SK-N-SH (cell line): ENCODE data around the gene HS2ST1. TPM values are rescaled to one million over a fixed set of nuclear protein-coding genes. Genes with fewer than 3 reads are reported as not detected.

Experiments used
- CTCF ChIA-PET: fragments of 300-600, 350-600 bp; formaldehyde crosslinking; extraction: SDS; loops from one replicate; lab custom pipeline; 2021; lab: Yijun Ruan, JAX
- POLR2A ChIA-PET: fragments of 350-600 bp; sonication (Branson Sonifier 250); formaldehyde crosslinking; extraction: SDS; loops from one replicate; lab custom pipeline; 2020; ENCODE audit warnings: antibody characterized with exemption, inconsistent platforms; lab: Yijun Ruan, JAX
- DNase-seq: peaks from one replicate; pipeline ENCODE4 v3.0.0; 2012
- H2AFZ ChIP-seq: fragments of 200-600 bp; sonication (generic); 2 replicates; pipeline ENCODE4 v1.8.1; 2016; ENCODE audit warnings: antibody characterized with exemption, mild to moderate bottlenecking, low read depth
- H3F3A ChIP-seq: fragments of 200-600 bp; sonication (generic); replicated peaks from 2 replicates; pipeline ENCODE3; 2016; ENCODE audit warnings: antibody characterized with exemption, mild to moderate bottlenecking; ENCODE audit not compliant: insufficient read depth
- H3K27ac ChIP-seq, 2 experiments: fragments of 200-500 bp in 1 of 2; fragments of 200-600 bp in 1 of 2; sonication (Bioruptor generic) in 1 of 2; sonication (generic), shearing (Covaris generic) in 1 of 2; 2 replicates each; pipeline versions ENCODE4 v1.5.1 to v1.6.1; 2014 to 2016; ENCODE audit warnings: low read depth in 2 of 2, inconsistent platforms in 1 of 2, low read length in 1 of 2, mild to moderate bottlenecking in 1 of 2, mixed read lengths in 1 of 2
- H3K27me3 ChIP-seq: fragments of 200-600 bp; sonication (generic), shearing (Covaris generic); 2 replicates; pipeline ENCODE4 v1.6.1; 2016; ENCODE audit warnings: mixed run types; ENCODE audit not compliant: insufficient read depth
- H3K36me3 ChIP-seq, 2 experiments: fragments of 200-500 bp in 1 of 2; fragments of 200-600 bp in 1 of 2; sonication (Bioruptor generic) in 1 of 2; sonication (generic) in 1 of 2; replicated peaks in 1 of 2; 2 replicates each; pipeline versions ENCODE3 to v1.5.1; 2014 to 2016; ENCODE audit warnings: low read length in 1 of 2, mild to moderate bottlenecking in 1 of 2; ENCODE audit not compliant: insufficient read depth in 2 of 2, control insufficient read depth in 1 of 2
- H3K4me1 ChIP-seq, 2 experiments: fragments of 200-500 bp in 1 of 2; fragments of 200-600 bp in 1 of 2; sonication (Bioruptor generic) in 1 of 2; sonication (generic), shearing (Covaris generic) in 1 of 2; 2 replicates each; pipeline versions ENCODE4 v1.5.1 to v1.6.1; 2014 to 2016; ENCODE audit warnings: low read depth in 1 of 2, low read length in 1 of 2, mixed run types in 1 of 2; ENCODE audit not compliant: insufficient read depth in 2 of 2, control insufficient read depth in 1 of 2
- H3K4me2 ChIP-seq: fragments of 200-600 bp; sonication (generic), shearing (Covaris generic); 2 replicates; pipeline ENCODE4 v1.6.1; 2017; ENCODE audit warnings: mixed run types
- H3K4me3 ChIP-seq, 2 experiments: fragments of 200-500 bp in 1 of 2; fragments of 200-600 bp in 1 of 2; sonication (Bioruptor generic) in 1 of 2; sonication (generic), shearing (Covaris generic) in 1 of 2; 2 replicates each; pipeline versions ENCODE4 v1.5.1 to v1.8.1; 2014 to 2016; ENCODE audit warnings: low read depth in 2 of 2, inconsistent platforms in 1 of 2, low read length in 1 of 2, mild to moderate bottlenecking in 1 of 2, mixed read lengths in 1 of 2, moderate library complexity in 1 of 2
- H3K79me2 ChIP-seq: fragments of 200-600 bp; sonication (generic); 2 replicates; pipeline ENCODE4 v1.8.1; 2017; ENCODE audit warnings: mild to moderate bottlenecking; ENCODE audit not compliant: insufficient read depth
- H3K9ac ChIP-seq: fragments of 200-600 bp; sonication (generic); 2 replicates; pipeline ENCODE4 v1.6.1; 2017; ENCODE audit warnings: mixed run types
- H3K9me2 ChIP-seq: fragments of 200-600 bp; sonication (generic); 2 replicates; pipeline ENCODE4 v1.6.1; 2017; ENCODE audit warnings: mixed run types
- H3K9me3 ChIP-seq: fragments of 200-600 bp; sonication (generic); 2 replicates; pipeline ENCODE4 v1.6.1; 2017; ENCODE audit warnings: mixed run types, mild to moderate bottlenecking, moderate library complexity
- H4K20me1 ChIP-seq: fragments of 200-600 bp; sonication (generic); 2 replicates; pipeline ENCODE4 v1.6.1; 2017; ENCODE audit warnings: mild to moderate bottlenecking, mixed run types; ENCODE audit not compliant: insufficient read depth
- CHD2 ChIP-seq: fragments of 150-350 bp; IDR thresholded peaks from 2 replicates; pipeline ENCODE4 v1.6.1; 2018; ENCODE audit warnings: low read length; ENCODE audit not compliant: partially characterized antibody
- ELF1 ChIP-seq: IDR thresholded peaks from 2 replicates; pipeline ENCODE4 v1.4.0; 2012
- EP300 ChIP-seq, 2 experiments: IDR thresholded peaks; 2 replicates each; pipeline versions ENCODE4 v1.4.0 to v1.6.1; 2012; ENCODE audit warnings: borderline replicate concordance in 1 of 2, low read depth in 1 of 2, low read length in 1 of 2
- FOSL2 ChIP-seq: IDR thresholded peaks from 2 replicates; pipeline ENCODE4 v1.4.0; 2012; ENCODE audit warnings: low read depth, mild to moderate bottlenecking, moderate library complexity, borderline replicate concordance
- FOXM1 ChIP-seq: IDR thresholded peaks from 2 replicates; pipeline ENCODE4 v1.4.0; 2012; ENCODE audit warnings: low read depth, mild to moderate bottlenecking
- GABPA ChIP-seq: IDR thresholded peaks from 2 replicates; pipeline ENCODE4 v1.4.0; 2012; ENCODE audit warnings: low read depth, mild to moderate bottlenecking
- GATA2 ChIP-seq: sonication (generic); formaldehyde crosslinking; IDR thresholded peaks from 2 replicates; pipeline ENCODE4 v1.5.0; 2020; ENCODE audit warnings: mild to moderate bottlenecking, missing genetic modification reagents
- MXI1 ChIP-seq: IDR thresholded peaks from 2 replicates; pipeline ENCODE4 v1.6.1; 2012; ENCODE audit warnings: mild to moderate bottlenecking, low read depth, low read length, improper control_type of control experiment
- NFIC ChIP-seq: IDR thresholded peaks from 2 replicates; pipeline ENCODE4 v1.4.0; 2012; ENCODE audit warnings: borderline replicate concordance
- NRF1 ChIP-seq: IDR thresholded peaks from 2 replicates; pipeline ENCODE4 v1.6.1; 2012; ENCODE audit warnings: low read depth, mild to moderate bottlenecking, low read length
- RXRA ChIP-seq: IDR thresholded peaks from 2 replicates; pipeline ENCODE4 v1.4.0; 2012; ENCODE audit warnings: low read depth, mild to moderate bottlenecking, borderline replicate concordance
- SMC3 ChIP-seq: IDR thresholded peaks from 2 replicates; pipeline ENCODE4 v1.6.1; 2012; ENCODE audit warnings: low read depth, low read length, improper control_type of control experiment
- USF1 ChIP-seq: IDR thresholded peaks from 2 replicates; pipeline ENCODE4 v1.4.0; 2012; ENCODE audit warnings: low read depth, borderline replicate concordance
- ZBTB33 ChIP-seq: IDR thresholded peaks from 2 replicates; pipeline ENCODE4 v1.4.0; 2012; ENCODE audit warnings: low read depth, borderline replicate concordance
- polyA plus RNA-seq, 3 experiments: library from polyadenylated mRNA; depleted of rRNA; stranded (reverse); fragments of >200 nt; gene quantifications; 2 replicates each; pipeline ENCODE4 v1.2.3, GENCODE V29; 2012
- TF ChIP-seq, protein P1 (sequence below): fragments of 150-350 bp; IDR thresholded peaks from 2 replicates; pipeline ENCODE4 v1.6.1; 2016; ENCODE audit warnings: mild to moderate bottlenecking, low read depth, low read length
- TF ChIP-seq, protein P2 (sequence below): fragments of 200-600 bp; sonication (generic); IDR thresholded peaks from 2 replicates; pipeline ENCODE4 v1.6.1; 2017; ENCODE audit warnings: antibody characterized with exemption, mild to moderate bottlenecking, moderate library complexity
- TF ChIP-seq, protein P3 (sequence below): fragments of 150-350 bp; IDR thresholded peaks from 2 replicates; pipeline ENCODE4 v1.6.1; 2017; ENCODE audit warnings: antibody characterized with exemption, low read length, low read depth, borderline replicate concordance

The HS2ST1 gene
- polyA plus RNA-seq, 1 of the 3 experiments (the other 2 are of a cell fraction), result 16.6 TPM

DNA sequence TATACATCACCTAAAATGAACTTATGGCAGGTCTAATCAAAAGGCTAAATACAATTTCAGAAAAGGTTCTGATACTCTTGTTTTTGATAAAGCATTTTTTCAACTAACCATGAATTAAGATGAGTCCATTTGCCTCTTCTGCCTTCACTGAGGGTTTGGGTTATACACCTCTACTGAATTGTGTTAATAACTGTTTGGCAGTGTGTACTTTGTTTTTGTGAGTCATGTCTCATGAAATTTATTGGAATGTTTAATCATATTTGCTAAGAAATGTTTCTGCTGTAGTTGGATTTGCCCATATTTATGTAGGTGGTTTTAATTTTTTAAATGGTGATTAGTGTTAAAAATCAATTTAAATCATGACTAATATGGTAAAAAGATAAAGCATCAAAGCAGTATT is 190.5 kb downstream of the HS2ST1 start:
- ChIA-PET POLR2A (no interaction called here), CTCF (interaction anchor here (1.4 kb wide), 1 partner anchor 271 kb away, joined by 3 read pairs; no protein-coding TSS in a partner anchor)
- Histone ChIP-seq H3K4me3 (no peak overlapping the region), H3K27me3 (no peaks in the 10 kb centered on the region), H3K27ac (no peak overlapping the region), H3K79me2 (no peaks in the 10 kb centered on the region), H3K9ac (no peak overlapping the region), H2AFZ (no peak overlapping the region), H3K4me1 (no peaks in the 10 kb centered on the region; a peak in 2 of 4 replicates), H3K36me3 (no peaks in the 10 kb centered on the region), H3F3A (no peaks in the 10 kb centered on the region), H3K9me2 (no peaks in the 10 kb centered on the region), H3K9me3 (no peaks in the 10 kb centered on the region), H3K4me2 (no peak overlapping the region), H4K20me1 (no peaks in the 10 kb centered on the region)
- TF ChIP-seq, protein P1, sequence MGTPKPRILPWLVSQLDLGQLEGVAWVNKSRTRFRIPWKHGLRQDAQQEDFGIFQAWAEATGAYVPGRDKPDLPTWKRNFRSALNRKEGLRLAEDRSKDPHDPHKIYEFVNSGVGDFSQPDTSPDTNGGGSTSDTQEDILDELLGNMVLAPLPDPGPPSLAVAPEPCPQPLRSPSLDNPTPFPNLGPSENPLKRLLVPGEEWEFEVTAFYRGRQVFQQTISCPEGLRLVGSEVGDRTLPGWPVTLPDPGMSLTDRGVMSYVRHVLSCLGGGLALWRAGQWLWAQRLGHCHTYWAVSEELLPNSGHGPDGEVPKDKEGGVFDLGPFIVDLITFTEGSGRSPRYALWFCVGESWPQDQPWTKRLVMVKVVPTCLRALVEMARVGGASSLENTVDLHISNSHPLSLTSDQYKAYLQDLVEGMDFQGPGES, result no peak
- TF ChIP-seq ELF1, result no peak
- no peak for TF ChIP-seq FOXM1
- no peak for TF ChIP-seq EP300 (IDR thresholded peaks at IDR 0.05; ENCODE audit: borderline replicate concordance in 1 of 2, low read depth in 1 of 2, low read length in 1 of 2)
- TF ChIP-seq, protein P2, sequence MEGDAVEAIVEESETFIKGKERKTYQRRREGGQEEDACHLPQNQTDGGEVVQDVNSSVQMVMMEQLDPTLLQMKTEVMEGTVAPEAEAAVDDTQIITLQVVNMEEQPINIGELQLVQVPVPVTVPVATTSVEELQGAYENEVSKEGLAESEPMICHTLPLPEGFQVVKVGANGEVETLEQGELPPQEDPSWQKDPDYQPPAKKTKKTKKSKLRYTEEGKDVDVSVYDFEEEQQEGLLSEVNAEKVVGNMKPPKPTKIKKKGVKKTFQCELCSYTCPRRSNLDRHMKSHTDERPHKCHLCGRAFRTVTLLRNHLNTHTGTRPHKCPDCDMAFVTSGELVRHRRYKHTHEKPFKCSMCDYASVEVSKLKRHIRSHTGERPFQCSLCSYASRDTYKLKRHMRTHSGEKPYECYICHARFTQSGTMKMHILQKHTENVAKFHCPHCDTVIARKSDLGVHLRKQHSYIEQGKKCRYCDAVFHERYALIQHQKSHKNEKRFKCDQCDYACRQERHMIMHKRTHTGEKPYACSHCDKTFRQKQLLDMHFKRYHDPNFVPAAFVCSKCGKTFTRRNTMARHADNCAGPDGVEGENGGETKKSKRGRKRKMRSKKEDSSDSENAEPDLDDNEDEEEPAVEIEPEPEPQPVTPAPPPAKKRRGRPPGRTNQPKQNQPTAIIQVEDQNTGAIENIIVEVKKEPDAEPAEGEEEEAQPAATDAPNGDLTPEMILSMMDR, result no peak
- TF ChIP-seq NRF1, result no peak
- no peak for TF ChIP-seq MXI1
- TF ChIP-seq GABPA, result no peak
- no peak for DNase-seq

GRCh38 chr1:87106144-87106543 is 191.7 kb downstream of the HS2ST1 start:
- H3K9ac ChIP-seq, result no peak overlapping the region
- H3K4me3 ChIP-seq, result no peak overlapping the region
- no peaks in the 10 kb centered on the region for H4K20me1 ChIP-seq
- ChIA-PET POLR2A (no interaction called here), CTCF (interaction anchor here (0.6 to 1.4 kb wide), 2 partner anchors 21 to 272 kb away, joined by 3 read pairs; no protein-coding TSS in a partner anchor)
- no peaks in the 10 kb centered on the region for H3K36me3 ChIP-seq
- H3K4me2 ChIP-seq, result no peak overlapping the region
- H3K4me1 ChIP-seq, result no peaks in the 10 kb centered on the region; a peak in 2 of 4 replicates
- no peak overlapping the region for H2AFZ ChIP-seq
- no peak for DNase-seq
- H3K79me2 ChIP-seq, result no peaks in the 10 kb centered on the region
- no peak overlapping the region for H3K27ac ChIP-seq
- TF ChIP-seq, protein P2, result no peak
- TF ChIP-seq CHD2, result no peak
- no peak for TF ChIP-seq GATA2 (CRISPR knock-in tag)
- no peak for TF ChIP-seq RXRA
- TF ChIP-seq ZBTB33, result no peak
- TF ChIP-seq SMC3, result no peak
- TF ChIP-seq FOSL2, result no peak
- TF ChIP-seq NFIC, result no peak
- TF ChIP-seq USF1, result no peak
- TF ChIP-seq, protein P3, sequence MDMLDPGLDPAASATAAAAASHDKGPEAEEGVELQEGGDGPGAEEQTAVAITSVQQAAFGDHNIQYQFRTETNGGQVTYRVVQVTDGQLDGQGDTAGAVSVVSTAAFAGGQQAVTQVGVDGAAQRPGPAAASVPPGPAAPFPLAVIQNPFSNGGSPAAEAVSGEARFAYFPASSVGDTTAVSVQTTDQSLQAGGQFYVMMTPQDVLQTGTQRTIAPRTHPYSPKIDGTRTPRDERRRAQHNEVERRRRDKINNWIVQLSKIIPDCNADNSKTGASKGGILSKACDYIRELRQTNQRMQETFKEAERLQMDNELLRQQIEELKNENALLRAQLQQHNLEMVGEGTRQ, result no peak
- H3K9me3 ChIP-seq, result no peaks in the 10 kb centered on the region
- H3F3A ChIP-seq, result no peaks in the 10 kb centered on the region
- no peaks in the 10 kb centered on the region for H3K27me3 ChIP-seq
- H3K9me2 ChIP-seq, result no peaks in the 10 kb centered on the region
